Fibroblast of lung (primary cell): Measurements from ENCODE around the gene ASCL2. TPM values are rescaled to one million over a fixed set of nuclear protein-coding genes. Genes with fewer than 3 reads are reported as not detected.
"Not testable (repeated sequence)": the region's sequence is repeated elsewhere in the genome, so short reads cannot be mapped to it uniquely, and the experiment has no call there.

Experiments used
- DNase-seq, 2 donors: peaks; one replicate each; pipeline versions ENCODE4 v3.0.0 to v3.0.0-alpha.2; 2010; ENCODE audit warnings: low read depth in 2 of 2
- H2AFZ ChIP-seq: 2 replicates; pipeline ENCODE4 v1.5.1; 2012; ENCODE audit warnings: low read length, control low read depth, inconsistent platforms
- H3K27ac ChIP-seq: 2 replicates; pipeline ENCODE4 v1.5.1; 2011; ENCODE audit warnings: low read length, control low read depth; ENCODE audit not compliant: insufficient read depth
- H3K27me3 ChIP-seq: 2 replicates; pipeline ENCODE4 v1.5.1; 2011; ENCODE audit warnings: mild to moderate bottlenecking, low read length; ENCODE audit not compliant: control insufficient read depth, insufficient read depth
- H3K36me3 ChIP-seq: 2 replicates; pipeline ENCODE4 v1.5.1; 2011; ENCODE audit warnings: low read length; ENCODE audit not compliant: control insufficient read depth, insufficient read depth
- H3K4me1 ChIP-seq: 2 replicates; pipeline ENCODE4 v1.5.1; 2011; ENCODE audit warnings: low read length; ENCODE audit not compliant: control insufficient read depth, insufficient read depth; ENCODE audit errors: extremely low read depth
- H3K4me2 ChIP-seq: 2 replicates; pipeline ENCODE4 v1.5.1; 2011; ENCODE audit warnings: low read length, control low read depth; ENCODE audit not compliant: insufficient read depth; ENCODE audit errors: extremely low read depth
- H3K4me3 ChIP-seq, 4 experiments: fragments of 200-600 bp in 1 of 4; sonication (generic) in 1 of 4; replicated peaks in 1 of 4; 2 replicates each; pipeline ENCODE4 v1.5.1; 2011 to 2016; ENCODE audit warnings: low read length in 4 of 4, low read depth in 3 of 4, mild to moderate bottlenecking in 3 of 4, control low read depth in 2 of 4, inconsistent platforms in 1 of 4, mixed read lengths in 1 of 4; ENCODE audit not compliant: insufficient read depth in 1 of 4; ENCODE audit errors: control extremely low read depth in 1 of 4
- H3K79me2 ChIP-seq: 2 replicates; pipeline ENCODE4 v1.5.1; 2012; ENCODE audit warnings: mild to moderate bottlenecking, low read length, inconsistent platforms; ENCODE audit not compliant: control insufficient read depth, insufficient read depth
- H3K9ac ChIP-seq: 2 replicates; pipeline ENCODE4 v1.5.1; 2011; ENCODE audit warnings: mild to moderate bottlenecking, low read length, control low read depth; ENCODE audit not compliant: insufficient read depth
- H3K9me3 ChIP-seq: 2 replicates; pipeline ENCODE4 v1.5.1; 2012; ENCODE audit warnings: low read depth, low read length; ENCODE audit not compliant: control insufficient read depth, insufficient read depth
- H4K20me1 ChIP-seq: 2 replicates; pipeline ENCODE4 v1.5.1; 2011; ENCODE audit warnings: low read length; ENCODE audit not compliant: control insufficient read depth, insufficient read depth; ENCODE audit errors: extremely low read depth
- EZH2 ChIP-seq: IDR thresholded peaks from 2 replicates; pipeline ENCODE4 v1.5.1; 2012; ENCODE audit warnings: low read length, control low read depth, mild to moderate bottlenecking; ENCODE audit errors: missing control alignments
- polyA plus RNA-seq, 2 donors: library from polyadenylated mRNA; depleted of rRNA in 1 of 2; stranded (reverse) in 1 of 2; unstranded in 1 of 2; fragments of >200 nt; gene quantifications; 2 replicates each; pipeline ENCODE4 v1.2.1, GENCODE V29; 2011 to 2012; ENCODE audit warnings: missing spikeins in 1 of 2
- total RNA-seq: library from RNA; depleted of rRNA; stranded (reverse); fragments of >200 nt; gene quantifications from 2 replicates; pipeline ENCODE4 v1.2.1, GENCODE V29; 2014
- TF ChIP-seq, protein P1 (sequence below), 2 donors: IDR thresholded peaks in 1 of 2; conservative IDR thresholded peaks in 1 of 2; 1 replicate in 1 of 2; 2 replicates in 1 of 2; pipeline ENCODE4 v1.5.1; 2011 to 2012; ENCODE audit warnings: low read length in 2 of 2, control low read depth in 1 of 2, inconsistent platforms in 1 of 2, low read depth in 1 of 2, mild to moderate bottlenecking in 1 of 2

ASCL2 gene
- total and polyA plus RNA-seq, 2 donors (not counting 1 experiment from before 2014, with no cell fraction given) = not detected

DNA sequence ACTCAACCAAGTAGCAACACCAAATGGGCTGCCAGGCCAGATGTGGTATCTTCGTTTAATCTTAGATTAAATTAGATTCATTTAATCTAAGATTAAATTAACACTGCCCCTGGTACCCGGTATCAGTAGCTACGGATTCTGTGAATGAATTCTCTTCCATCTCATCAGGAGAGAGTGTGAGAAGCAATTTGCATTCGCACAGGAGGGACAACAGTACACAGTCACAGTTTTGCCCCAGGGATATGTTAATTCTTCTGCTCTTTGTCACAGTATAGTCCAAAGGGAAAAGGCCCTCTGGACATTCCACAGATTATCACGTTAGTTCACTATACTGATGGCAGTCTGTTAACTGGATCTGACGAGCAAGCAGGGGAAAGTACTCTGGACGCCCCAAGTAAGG lies 22.9 kb downstream of the ASCL2 start:
- Histone ChIP-seq H3K36me3 (no peaks in the 10 kb centered on the region), H3K79me2 (no peaks in the 10 kb centered on the region), H3K4me3 (no peak overlapping the region), H3K9ac (no peak overlapping the region), H2AFZ (no peak overlapping the region), H3K4me1 (no peaks in the 10 kb centered on the region), H4K20me1 (no peaks in the 10 kb centered on the region), H3K27me3 (no peaks in the 10 kb centered on the region), H3K9me3 (no peaks in the 10 kb centered on the region), H3K27ac (no peak overlapping the region), H3K4me2 (no peak overlapping the region)
- TF ChIP-seq, protein P1, sequence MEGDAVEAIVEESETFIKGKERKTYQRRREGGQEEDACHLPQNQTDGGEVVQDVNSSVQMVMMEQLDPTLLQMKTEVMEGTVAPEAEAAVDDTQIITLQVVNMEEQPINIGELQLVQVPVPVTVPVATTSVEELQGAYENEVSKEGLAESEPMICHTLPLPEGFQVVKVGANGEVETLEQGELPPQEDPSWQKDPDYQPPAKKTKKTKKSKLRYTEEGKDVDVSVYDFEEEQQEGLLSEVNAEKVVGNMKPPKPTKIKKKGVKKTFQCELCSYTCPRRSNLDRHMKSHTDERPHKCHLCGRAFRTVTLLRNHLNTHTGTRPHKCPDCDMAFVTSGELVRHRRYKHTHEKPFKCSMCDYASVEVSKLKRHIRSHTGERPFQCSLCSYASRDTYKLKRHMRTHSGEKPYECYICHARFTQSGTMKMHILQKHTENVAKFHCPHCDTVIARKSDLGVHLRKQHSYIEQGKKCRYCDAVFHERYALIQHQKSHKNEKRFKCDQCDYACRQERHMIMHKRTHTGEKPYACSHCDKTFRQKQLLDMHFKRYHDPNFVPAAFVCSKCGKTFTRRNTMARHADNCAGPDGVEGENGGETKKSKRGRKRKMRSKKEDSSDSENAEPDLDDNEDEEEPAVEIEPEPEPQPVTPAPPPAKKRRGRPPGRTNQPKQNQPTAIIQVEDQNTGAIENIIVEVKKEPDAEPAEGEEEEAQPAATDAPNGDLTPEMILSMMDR (conservative IDR thresholded peaks at IDR 0.05 in 1 of 2, IDR thresholded peaks at IDR 0.05 in 1 of 2; ENCODE audit: low read depth in 1 of 2, low read length in 2 of 2) = no peak
- no peak for TF ChIP-seq EZH2
- no peak for DNase-seq

DNA sequence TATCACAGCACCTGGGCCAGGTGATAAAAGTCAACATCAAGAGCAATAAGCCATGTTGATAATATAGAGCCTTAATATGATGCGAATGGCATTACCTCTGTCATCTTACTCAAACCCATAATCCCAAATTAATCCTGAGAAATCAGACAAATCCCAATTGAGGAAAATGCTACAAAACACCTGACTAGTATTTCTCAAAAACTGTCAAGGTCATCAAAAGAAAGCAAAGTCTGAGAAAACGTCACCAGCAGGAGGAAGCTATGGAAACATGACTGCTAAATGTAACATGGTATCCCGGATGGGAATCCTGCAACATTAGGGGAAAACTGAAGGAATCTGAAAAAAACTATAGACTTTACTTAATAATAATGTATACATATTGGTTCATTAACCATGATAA lies 29.6 kb downstream of the ASCL2 start:
- Histone ChIP-seq H3K9ac (no peak overlapping the region), H2AFZ (no peak overlapping the region), H3K27me3 (no peaks in the 10 kb centered on the region), H3K4me2 (no peak overlapping the region), H4K20me1 (no peaks in the 10 kb centered on the region), H3K9me3 (no peaks in the 10 kb centered on the region), H3K27ac (no peak overlapping the region), H3K36me3 (no peaks in the 10 kb centered on the region), H3K4me1 (no peaks in the 10 kb centered on the region), H3K4me3 (no peak overlapping the region), H3K79me2 (no peaks in the 10 kb centered on the region)
- no peak for DNase-seq
- TF ChIP-seq, protein P1 (conservative IDR thresholded peaks at IDR 0.05 in 1 of 2, IDR thresholded peaks at IDR 0.05 in 1 of 2; ENCODE audit: low read depth in 1 of 2, low read length in 2 of 2) = no peak
- no peak for TF ChIP-seq EZH2

DNA sequence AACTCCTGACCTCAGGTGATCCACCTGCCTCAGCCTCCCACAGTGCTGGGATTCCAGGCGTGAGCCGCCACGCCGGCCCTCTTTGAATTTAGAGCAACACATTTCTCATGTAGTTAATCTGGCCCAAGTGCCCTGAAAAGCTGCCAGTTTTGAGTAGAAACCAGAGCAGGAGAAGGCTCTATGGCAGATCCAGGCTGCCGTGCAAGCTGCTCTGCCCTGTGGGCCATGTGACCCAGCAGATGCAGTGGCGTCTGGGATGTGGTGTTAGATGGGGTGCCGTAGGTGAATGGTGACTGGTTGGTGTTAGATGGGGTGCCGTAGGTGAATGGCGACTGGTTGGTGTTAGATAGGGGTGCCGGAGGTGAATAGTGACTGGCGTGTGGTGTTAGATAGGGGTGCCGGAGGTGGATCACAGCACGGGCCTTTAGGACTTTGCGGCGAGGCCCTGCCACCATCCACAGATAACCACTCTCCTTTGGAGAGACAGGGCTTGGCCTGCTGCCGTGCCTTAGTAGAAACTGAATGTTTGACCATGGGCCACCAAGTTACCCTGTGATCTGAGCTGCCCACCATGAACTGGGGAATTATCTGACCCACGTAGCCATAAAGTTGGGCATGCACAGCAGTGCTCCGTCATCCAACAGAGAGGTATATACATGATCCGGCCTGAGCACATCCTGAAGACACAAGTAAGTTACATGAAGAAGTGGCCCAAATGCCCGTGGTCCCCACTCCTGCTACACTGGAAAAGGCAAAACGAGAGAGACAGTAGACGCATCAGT lies 32.7 kb downstream of the ASCL2 start:
- TF ChIP-seq EZH2 = no peak
- TF ChIP-seq, protein P1 (conservative IDR thresholded peaks at IDR 0.05 in 1 of 2, IDR thresholded peaks at IDR 0.05 in 1 of 2; ENCODE audit: low read depth in 1 of 2, low read length in 2 of 2) = no peak
- no peak for DNase-seq

DNA sequence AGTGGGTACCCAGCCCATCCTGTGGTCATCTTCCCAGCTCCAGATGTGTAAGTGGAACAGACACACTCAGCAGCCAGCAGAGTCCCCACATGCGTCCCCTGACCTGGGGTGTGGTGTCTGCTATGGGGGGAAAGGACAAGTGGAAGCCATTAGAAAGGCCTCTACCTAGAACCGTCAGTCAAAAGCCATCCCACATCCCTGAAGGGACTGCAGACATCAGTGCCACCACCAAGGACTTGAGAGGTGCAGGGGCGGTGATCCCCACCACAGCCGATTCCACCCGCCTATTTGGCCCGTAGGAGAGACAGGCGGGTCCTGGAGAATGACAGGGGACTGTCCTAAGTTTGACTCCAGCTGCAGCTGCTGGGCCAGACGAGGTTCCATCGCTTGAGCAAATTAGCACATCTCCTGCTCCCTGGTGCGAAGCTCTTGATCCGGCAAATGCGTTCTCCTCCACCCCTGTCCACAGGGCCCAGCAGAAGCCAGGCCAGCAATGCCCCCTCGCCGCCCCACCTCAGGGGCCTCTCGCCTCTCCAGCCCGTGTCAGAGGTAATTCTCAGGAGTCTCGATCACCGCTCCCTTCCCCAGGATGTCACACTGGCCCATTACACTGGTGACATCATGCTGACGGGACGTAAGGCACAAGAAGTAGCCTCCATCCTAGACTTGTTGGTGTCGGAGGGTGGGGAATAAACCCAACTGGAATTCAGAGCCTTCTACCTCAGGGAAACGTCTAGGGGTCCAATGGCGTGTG lies 33.8 kb downstream of the ASCL2 start:
- H3K79me2 ChIP-seq, H3K36me3 ChIP-seq, H3K9ac ChIP-seq, H3K4me3 ChIP-seq, H2AFZ ChIP-seq, H3K4me1 ChIP-seq, H3K27ac ChIP-seq, H3K4me2 ChIP-seq, DNase-seq, H3K9me3 ChIP-seq, H3K27me3 ChIP-seq, H4K20me1 ChIP-seq: not testable (repeated sequence)

More for the DNA sequence above, 32.7 kb downstream of the ASCL2 start:
- no peak overlapping the region for H3K27ac ChIP-seq
- no peak overlapping the region for H3K4me3 ChIP-seq
- no peaks in the 10 kb centered on the region for H3K36me3 ChIP-seq
- no peak overlapping the region for H2AFZ ChIP-seq
- H3K9me3 ChIP-seq = no peaks in the 10 kb centered on the region
- no peaks in the 10 kb centered on the region for H3K79me2 ChIP-seq
- H4K20me1 ChIP-seq = no peaks in the 10 kb centered on the region
- H3K9ac ChIP-seq = no peak overlapping the region
- no peaks in the 10 kb centered on the region for H3K27me3 ChIP-seq
- no peaks in the 10 kb centered on the region for H3K4me1 ChIP-seq
- no peak overlapping the region for H3K4me2 ChIP-seq
